ENCODE data around the gene KAT6B. TPM values are rescaled to one million over a fixed set of nuclear protein-coding genes. Genes with fewer than 3 reads are reported as not detected.
A peak's percentile ranks its signal among the peaks of the same experiment; 100 is the strongest.

Gene KAT6B
- total and polyA plus RNA-seq, 11 donors, result 10.4 to 61.3 (median 42.9) TPM

DNA sequence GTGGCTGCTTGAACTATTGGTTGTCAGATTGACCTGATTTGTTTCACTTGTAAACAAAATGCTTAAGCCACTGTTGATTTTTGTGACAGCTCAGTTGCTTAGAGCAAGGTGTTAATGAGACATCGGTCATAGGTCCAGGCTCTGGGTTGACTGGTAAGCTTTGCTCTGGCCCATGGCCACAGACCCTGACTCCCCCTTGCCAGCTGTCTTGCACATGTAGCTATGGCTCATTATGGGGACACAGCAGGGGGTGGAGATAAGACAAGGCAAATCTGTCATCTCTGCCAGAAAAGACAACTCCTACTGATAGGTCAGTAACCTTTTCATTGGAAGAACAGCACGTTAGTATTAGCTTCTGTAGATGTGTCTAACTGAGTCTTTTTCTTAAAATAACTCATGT is 95.3 kb downstream of the KAT6B start:
- Histone ChIP-seq H3K4me3 (no peak overlapping the region), H3K4me1 (peaks cover 3 to 67% (median 46%) of the 10 kb centered on the region in 12 donors), H3K27ac (peak overlapping the region in 2 of 12 donors; percentile 6 to 22), H3K36me3 (no peaks in the 10 kb centered on the region), H3K9me3 (peaks cover 0 to 19% (median 3%) of the 10 kb centered on the region in 12 donors), H3K27me3 (no peaks in the 10 kb centered on the region)
- WGBS, 4 donors, result 24 to 40% (median 33%) methylated on average over 2 of the region's 2 CpGs
- TF ChIP-seq CTCF (IDR thresholded peaks at IDR 0.05) (no peak), POLR2A (IDR thresholded peaks at IDR 0.05) (no peak)
- DNase-seq (no peak), ATAC-seq (peak in 2 of 4 donors; percentile 23 to 52)
- intact Hi-C loops (cut with DNase I), result no loop called here

DNA sequence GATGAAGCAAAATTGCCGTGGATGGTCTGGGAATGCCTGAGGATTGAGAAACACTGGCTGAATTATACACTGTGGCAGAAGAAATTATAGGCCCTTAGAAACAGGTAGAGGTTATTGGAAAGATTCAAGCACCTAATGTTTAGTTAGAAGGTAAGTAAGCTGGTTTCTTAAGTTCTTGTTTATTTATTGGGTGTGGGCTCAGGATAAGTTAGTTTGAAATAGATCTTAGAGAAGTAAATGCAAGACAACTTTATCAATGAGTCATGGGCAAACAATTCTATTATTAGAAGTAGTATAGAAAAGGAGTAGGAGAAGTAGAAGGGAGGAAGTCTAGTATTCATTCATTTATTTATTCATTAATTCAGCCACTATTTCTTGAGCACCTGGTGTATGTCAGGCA is 96.5 kb downstream of the KAT6B start:
- DNase-seq (no peak), ATAC-seq (no peak)
- Histone ChIP-seq H3K4me1 (peaks cover 3 to 74% (median 53%) of the 10 kb centered on the region in 12 donors), H3K36me3 (no peaks in the 10 kb centered on the region), H3K9me3 (peaks cover 0 to 19% (median 3%) of the 10 kb centered on the region in 12 donors), H3K4me3 (no peak overlapping the region), H3K27me3 (no peaks in the 10 kb centered on the region), H3K27ac (peak overlapping the region in 4 of 12 donors; percentile 15 to 83 (median 44))
- no peak for TF ChIP-seq POLR2A (IDR thresholded peaks at IDR 0.05)
- no peak for TF ChIP-seq CTCF (IDR thresholded peaks at IDR 0.05)
- intact Hi-C loops (cut with DNase I), result no loop called here
- WGBS, 4 donors, result 90 to 95% (median 94%) methylated on average over 1 of the region's 1 CpG

DNA sequence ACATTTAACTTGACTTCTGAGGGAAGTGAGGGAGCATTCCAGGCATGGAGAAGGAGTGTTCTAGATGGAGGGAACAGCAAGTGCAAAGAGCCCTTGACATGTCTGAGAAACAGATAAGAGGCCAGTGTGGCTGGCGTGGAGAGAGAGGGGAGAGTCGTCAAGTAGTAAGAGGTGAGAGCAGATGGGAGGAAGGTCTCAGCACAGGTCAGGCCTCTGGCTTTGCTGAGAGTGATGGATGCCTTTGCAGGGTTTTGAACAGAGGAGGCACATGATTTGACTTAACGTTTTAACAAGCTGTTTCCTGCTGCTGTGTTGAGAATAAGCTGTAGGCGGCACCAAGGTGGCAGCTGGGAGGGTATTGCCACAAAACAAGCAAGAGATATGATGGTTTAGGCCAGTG is 97.2 kb downstream of the KAT6B start:
- ATAC-seq, result peak in 3 of 4 donors; percentile 31 to 56 (median 43)
- H3K4me1 ChIP-seq, result peaks cover 3 to 76% (median 54%) of the 10 kb centered on the region in 12 donors
- peak in 1 of 12 donors; percentile 5 for TF ChIP-seq CTCF (IDR thresholded peaks at IDR 0.05)
- no peak for TF ChIP-seq POLR2A (IDR thresholded peaks at IDR 0.05)
- 31 to 39% (median 37%) methylated on average over 4 of the region's 4 CpGs for WGBS, 4 donors
- peak overlapping the region in 10 of 12 donors; percentile 15 to 83 (median 42) for H3K27ac ChIP-seq
- DNase-seq, result peak in 1 of 5 donors; percentile 43
- H3K4me3 ChIP-seq, result no peak overlapping the region
- H3K36me3 ChIP-seq, result no peaks in the 10 kb centered on the region
- H3K27me3 ChIP-seq, result no peaks in the 10 kb centered on the region
- intact Hi-C loops (cut with DNase I), result no loop called here
- H3K9me3 ChIP-seq, result peaks cover 0 to 19% (median 3%) of the 10 kb centered on the region in 12 donors

GRCh38 chr10:74924251-74924963 is 98.0 kb downstream of the KAT6B start:
- H3K27ac ChIP-seq, result peak overlapping the region; percentile 13 to 83 (median 42)
- no peak overlapping the region for H3K4me3 ChIP-seq
- peaks cover 3 to 84% (median 61%) of the 10 kb centered on the region in 12 donors for H3K4me1 ChIP-seq
- H3K9me3 ChIP-seq, result peaks cover 0 to 14% (median 2%) of the 10 kb centered on the region in 12 donors
- intact Hi-C loops (cut with DNase I), result no loop called here
- TF ChIP-seq CTCF (IDR thresholded peaks at IDR 0.05) (no peak), POLR2A (IDR thresholded peaks at IDR 0.05) (peak in 1 of 2 donors; percentile 3)
- DNase-seq, result no peak
- WGBS, 4 donors, result 21 to 36% (median 25%) methylated on average over 5 of the region's 5 CpGs
- peak; percentile 32 to 84 (median 52) for ATAC-seq
- H3K36me3 ChIP-seq, result no peaks in the 10 kb centered on the region
- H3K27me3 ChIP-seq, result no peaks in the 10 kb centered on the region
